Esophagus muscularis mucosa (tissue), 4 donors: ENCODE measurements around the gene MAP3K3.

Source experiments
- CTCF ChIP-seq, 3 experiments: fragments of 200-600 bp in 2 of 3; fragments of 450-650 bp in 1 of 3; sonication (generic) in 2 of 3; IDR thresholded peaks; one replicate each; pipeline ENCODE4 v1.5.1; 2017 to 2019; ENCODE audit warnings: antibody characterized with exemption in 3 of 3, mild to moderate bottlenecking in 2 of 3, moderate library complexity in 1 of 3
- EP300 ChIP-seq: sonication (generic); formaldehyde crosslinking; IDR thresholded peaks from one replicate; pipeline ENCODE4 v1.6.1; 2017; ENCODE audit warnings: antibody characterized with exemption
- POLR2A ChIP-seq: fragments of 450-650 bp; IDR thresholded peaks from one replicate; pipeline ENCODE4 v1.6.1; 2017; ENCODE audit warnings: antibody characterized with exemption, moderate library complexity, mild to moderate bottlenecking, low read depth
- POLR2AphosphoS5 ChIP-seq, 2 donors: sonication (generic); formaldehyde crosslinking; IDR thresholded peaks; one replicate each; pipeline ENCODE4 v1.6.1; 2017; ENCODE audit warnings: antibody characterized with exemption in 2 of 2

DNA sequence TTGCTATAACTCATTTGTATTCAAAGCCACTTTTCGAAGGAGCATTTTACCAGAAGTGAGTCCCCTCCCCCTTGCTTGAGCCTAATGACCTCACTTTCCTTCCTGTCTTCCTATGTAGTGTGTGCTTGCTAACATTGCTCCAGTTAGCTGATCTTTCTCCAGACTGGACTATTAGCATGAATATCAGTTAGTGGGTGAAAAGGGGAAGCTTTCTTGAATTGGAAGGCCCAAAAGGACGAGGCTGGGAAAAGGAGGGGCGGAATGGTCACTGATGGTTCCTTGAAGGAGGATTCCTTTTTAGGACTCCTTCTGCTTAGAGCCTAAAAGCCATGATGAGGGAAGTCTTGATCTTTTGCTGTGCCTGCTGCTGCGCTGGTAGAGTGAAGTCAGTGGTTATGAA, 11.9 kb downstream of the MAP3K3 start:
- TF ChIP-seq CTCF (IDR thresholded peaks at IDR 0.05) (no peak), POLR2A (no peak), POLR2AphosphoS5 (IDR thresholded peaks at IDR 0.05) (peak; percentile 13 to 19), EP300 (no peak)
